GM12872 (cell line): Measurements from ENCODE around the gene INTS14.

Experiments used
- CTCF ChIP-seq: IDR thresholded peaks from 3 replicates; pipeline ENCODE4 v1.5.1; 2011; ENCODE audit warnings: low read depth, mild to moderate bottlenecking, low read length, moderate library complexity; ENCODE audit not compliant: insufficient read depth

INTS14 gene

GRCh38 chr15:65631503-65631902 is 20.6 kb upstream of the INTS14 start:
- no peak for TF ChIP-seq CTCF

- TF ChIP-seq CTCF, result no peak
Observed at GRCh38 chr15:65630760-65631159, 19.8 kb upstream of the INTS14 start.

GRCh38 chr15:65629548-65629947 is 18.6 kb upstream of the INTS14 start:
- no peak for TF ChIP-seq CTCF

- TF ChIP-seq CTCF, result no peak
Observed at GRCh38 chr15:65626856-65627255, 15.9 kb upstream of the INTS14 start.

- TF ChIP-seq CTCF, result no peak
Observed at GRCh38 chr15:65623103-65623502, 12.2 kb upstream of the INTS14 start.

GRCh38 chr15:65621638-65622037 is 10.7 kb upstream of the INTS14 start, which contains the start of gene SLC24A1:
TSS of gene SLC24A1 (plus strand) at chr15:65621938. CDS start at chr15:65624081, 2,143 bp downstream.
- no peak for TF ChIP-seq CTCF

- TF ChIP-seq CTCF, result peak; percentile 30; the same call in 1 of the 3 replicates
Observed at GRCh38 chr15:65620833-65621232, 9.9 kb upstream of the INTS14 start.
